AG08395 (cell line): ENCODE data around the gene PDE2A.
A peak's percentile ranks its signal among the peaks of the same experiment; 100 is the strongest.

Experiments
- DNase-seq: peaks from one replicate; pipeline ENCODE4 v3.0.0; 2012; ENCODE audit warnings: mixed read lengths, low spot score

PDE2A gene

DNA sequence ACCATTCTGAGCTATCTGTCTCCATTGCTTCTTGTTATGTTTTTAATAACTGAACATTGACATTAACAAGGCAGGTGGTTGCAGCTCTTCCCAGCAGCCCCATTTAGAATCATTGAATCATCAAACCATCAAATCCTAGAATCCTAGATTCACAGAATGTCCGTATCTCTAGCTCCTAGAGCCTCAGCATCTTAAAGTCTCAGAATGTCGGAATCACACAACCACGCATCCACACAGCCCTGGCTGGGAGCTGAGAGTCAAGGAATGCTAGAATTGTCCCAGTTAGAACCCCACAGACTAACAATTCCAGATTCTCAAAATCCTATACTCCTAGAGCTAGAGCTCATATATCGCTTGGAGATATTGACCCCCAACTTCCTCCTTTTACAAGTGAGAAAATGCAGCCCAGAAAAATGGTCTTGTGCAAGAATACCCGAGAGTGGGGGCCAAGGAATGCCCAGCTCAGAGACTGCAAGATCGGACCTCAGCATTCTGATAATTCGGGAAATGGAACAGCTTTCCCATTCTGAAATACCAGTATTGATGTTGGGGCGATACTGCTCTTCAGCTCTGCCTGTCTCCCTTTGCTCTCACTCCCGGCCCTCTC, 38.8 kb downstream of the PDE2A start:
- DNase-seq: no peak

DNA sequence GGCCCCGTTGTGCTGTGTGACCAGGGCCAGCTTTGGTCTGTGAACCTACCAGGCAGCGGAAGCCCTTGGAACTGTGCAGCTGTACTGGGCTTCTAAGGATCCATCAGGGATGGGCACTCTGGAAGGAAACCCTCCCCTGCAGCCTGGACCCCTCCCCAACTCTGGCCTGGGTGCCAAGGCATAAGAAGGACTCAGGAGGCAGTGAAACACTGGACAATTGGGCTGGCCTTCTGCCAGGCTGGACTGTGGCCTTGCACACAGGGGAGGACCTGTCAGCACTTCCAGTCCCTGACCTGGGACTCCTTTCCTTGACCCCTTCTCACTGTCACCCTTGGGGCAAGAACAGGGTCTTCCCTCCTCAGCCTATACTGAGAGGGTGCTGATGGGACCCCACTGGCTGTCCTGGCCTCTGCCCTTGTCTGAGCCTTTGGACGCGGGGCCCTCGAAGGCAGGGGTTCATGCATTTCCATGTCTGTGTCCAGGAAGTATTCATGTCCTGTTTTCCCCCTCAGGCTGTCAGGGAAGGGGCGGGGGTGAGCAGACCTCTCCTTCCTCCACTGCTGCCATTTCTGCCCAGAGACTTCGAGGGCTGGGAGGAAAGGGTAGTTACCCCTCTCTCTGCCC, 39.6 kb downstream of the PDE2A start:
- no peak for DNase-seq

DNA sequence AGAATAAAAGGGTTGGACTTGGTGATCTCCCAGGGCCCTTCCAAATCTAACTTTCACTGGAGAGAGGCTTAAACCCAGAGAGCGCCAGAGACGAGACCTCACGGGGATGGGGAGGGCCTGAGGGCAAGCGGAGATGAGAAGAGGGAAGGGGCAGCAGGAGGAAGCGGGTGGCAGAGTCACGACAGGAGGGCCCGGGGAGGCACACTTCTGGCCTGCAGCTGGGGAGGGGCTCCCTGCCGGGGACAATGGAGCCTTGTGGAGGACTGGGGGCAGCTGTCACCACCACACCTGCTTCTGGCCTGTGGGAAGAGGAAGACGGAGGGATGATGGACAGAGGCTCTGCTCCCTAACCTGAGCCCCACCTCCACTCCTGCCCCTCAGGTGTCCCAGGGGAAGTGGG, 40.2 kb downstream of the PDE2A start:
- DNase-seq: no peak

DNA sequence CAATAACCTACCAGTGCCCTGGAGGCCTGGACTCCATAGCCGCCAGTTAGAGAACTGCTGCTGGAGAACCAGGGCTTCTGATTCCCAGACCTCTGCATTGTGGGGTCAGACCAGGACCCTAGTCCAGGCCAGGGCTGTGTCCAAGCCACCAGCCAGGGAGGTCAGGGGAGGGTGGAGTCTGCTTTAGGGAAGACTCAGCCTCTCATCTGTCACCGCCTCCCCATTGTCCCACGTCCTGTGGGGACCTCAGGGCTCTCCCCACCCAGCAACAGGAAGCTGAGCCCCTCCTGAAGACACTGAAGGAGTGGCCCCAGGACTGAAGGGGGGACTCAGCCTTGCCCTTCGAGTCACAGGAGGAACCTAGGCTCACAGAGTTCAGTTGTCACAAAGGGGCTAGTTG, 41.2 kb downstream of the PDE2A start:
- DNase-seq: no peak

DNA sequence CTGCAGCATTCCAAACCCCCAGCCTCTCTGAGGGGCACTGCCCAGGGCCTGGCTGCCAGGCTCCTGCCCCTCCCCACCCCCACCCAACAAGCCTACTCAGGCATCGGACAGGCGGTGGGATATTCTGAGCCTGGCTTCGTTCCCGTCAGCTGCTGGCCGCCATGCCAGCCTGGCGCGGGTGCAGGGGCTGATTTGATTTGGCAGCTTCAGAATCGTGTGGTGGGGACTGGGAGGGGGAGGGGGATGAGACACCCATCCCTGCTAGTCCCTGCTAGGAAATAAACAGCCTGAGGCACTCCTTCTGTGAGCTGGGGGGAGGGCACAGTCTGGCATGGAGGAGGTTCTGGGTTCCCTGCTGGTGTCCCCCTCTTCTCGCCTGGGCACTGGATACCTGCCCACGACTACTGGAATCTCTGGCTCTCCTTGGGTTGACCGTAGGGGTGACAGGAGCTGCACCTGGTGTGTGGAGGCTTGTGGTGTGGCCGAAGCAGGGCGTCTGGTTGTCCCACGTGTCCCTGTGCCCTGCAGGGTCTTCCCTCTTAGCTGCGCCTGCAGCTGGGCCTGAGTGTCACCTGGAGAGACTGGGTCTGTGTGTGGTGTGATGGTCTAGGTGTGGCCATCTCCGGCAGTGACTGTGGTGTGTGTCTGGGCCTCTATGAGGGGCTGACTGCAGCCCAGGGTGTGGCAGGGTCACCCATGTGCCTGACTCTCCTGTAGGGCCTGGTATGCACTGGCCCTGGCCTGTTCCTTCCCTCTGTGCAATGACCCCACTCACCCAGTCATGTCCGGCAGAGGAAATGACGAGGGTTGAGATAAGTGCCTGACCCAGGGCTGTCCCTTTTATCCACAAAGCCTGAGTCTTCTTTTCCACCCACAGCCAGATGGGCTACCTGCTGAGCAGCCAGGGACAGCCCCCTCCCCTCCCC, 42.2 kb downstream of the PDE2A start:
- no peak for DNase-seq

DNA sequence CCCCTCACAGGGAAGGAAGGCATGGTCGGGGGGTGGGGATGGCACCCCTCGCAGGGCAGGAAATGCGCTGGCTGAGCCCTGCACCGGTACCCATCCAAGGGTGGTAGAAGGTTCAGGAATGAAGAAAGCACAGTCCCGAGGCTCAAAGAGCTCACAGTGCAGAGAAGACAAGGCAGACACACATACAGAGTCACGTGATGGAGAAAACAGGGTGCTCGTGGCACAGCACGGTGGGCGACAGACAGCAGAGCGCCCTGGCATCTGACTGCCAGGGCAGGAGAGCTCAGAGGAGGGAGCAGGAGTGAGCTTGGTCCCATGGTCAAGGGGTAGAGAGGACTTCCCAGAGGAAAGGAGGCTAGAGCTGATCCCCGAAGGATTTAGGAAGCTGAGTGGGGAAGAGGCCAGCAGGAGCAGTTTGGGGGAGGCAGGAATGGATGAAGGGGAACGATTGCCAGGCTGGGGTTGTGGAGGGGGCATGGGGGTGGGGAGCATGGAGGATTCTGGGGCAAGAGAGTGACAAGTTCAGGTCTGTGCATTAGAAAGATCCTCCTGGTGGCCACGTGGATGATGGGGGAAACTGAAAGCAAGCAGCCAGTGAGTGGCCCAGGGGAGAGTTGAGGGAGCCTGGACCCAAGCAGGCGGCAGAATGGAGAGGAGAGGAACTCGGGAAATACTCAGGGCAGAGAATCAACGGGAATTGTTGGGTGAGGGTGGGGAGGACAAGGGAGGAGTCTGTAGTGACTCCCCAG, 43.9 kb downstream of the PDE2A start:
- no peak for DNase-seq

DNA sequence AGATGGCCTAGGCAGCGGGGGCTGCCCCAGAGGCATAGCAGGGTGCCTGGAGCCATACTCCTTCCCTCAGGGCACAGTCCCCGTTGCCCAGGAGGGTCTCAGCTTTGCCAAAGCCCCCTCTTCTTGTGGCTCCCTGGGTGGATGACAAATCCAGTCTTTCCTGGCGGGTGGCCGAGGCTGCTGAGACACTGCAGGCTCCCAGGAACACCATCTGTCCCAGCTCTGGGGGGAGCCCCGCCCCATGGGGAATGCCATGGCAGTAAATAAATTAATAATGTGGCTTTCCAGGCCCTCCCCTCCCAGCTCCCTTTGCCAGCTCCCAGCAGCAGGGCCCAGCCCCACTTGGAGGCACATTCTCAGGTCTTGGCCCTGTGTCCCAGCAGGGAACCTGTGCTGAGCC, 45.0 kb downstream of the PDE2A start:
- DNase-seq: peak; percentile 63

DNA sequence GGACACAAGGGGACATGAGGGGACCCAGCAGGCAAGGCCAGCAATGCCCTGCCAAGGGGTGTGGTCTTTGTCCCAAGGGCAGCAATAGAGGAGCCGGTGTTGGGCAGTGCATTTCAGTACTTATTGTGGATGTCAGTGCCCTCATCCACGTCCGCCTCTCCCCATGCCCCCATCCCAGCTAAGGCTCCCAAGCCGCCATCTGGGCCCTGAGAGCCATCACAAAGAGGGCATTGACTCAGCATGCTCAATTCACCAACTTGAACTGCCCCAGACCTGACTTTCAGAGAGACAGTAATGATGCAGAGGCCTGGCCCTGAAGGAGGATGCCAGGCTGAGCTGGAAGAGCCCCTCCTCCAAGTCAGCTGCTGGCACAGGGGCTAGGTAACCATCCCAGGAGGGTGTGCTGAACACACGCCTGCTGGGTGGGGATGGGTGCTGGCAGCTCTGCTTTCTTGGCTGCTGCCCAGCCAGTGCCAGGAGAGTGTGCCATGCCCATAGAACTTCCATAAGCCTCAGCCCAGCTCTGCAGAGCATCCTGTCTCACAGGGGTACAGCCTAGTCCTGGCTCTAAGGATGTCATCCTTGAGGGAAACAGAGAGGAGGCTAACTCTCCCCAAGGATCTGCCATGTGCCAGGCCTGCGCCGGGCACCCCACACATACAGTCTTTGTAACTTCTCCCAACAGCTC, 46.5 kb downstream of the PDE2A start:
- no peak for DNase-seq

DNA sequence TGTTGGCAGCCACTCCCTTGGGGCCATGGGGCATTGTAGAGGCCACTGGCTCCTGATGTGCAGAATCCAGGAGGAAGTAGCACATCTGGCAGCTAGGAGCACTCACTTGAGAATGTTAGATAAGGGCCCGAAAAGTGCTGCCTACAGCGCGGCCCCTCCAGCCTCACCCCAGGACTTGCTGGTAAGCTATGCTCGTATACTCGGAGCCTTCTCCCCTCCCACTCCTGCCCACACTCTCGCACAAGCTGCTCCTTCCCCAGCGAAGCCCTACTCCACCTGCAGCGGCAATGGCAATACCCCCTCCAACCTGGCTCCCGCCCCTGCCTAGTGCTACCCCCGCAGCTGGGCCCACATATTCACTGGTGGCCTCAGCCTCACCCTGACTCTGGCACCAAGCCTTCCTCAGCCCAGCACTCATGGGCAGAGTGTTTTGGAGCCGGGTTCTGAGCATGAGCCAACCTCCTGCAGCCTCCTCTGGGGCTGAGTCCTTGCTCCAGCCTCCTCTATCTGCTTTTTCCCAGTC, 47.7 kb downstream of the PDE2A start:
- no peak for DNase-seq

DNA sequence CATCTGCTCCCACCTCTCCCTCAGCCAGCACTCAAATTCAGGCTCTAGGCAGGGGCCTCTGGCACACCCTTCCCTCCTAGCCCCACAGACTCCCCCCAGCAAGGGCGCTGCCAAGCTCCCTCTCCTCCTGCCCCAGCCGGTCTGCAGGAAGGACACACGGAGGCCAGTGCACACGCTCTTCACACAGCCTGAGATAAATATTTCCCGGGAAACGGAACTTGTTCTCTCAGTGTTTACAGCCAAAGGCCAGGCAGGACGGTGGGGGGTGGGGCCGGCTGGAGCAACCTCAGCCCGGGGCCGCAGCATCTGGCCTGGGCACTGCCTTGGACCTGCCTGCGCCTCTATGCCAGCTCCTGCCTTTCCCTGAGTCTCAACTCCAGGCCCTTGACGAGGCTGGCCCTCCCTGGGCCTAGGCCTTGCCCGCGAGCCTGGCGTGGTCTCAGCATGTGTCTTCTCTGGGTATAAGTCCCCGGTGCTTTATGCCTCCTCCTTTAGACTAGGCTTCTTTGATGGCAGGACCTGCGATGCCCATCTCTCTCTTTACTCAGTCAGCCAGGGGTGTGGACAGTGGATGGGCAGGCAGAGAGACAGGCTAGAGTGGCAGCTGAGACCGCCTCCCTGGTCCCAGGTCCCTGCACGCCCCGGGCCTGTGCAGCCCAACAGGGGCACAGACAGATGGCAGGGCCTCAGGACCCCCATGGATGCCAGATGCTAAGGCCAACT, 48.4 kb downstream of the PDE2A start:
- DNase-seq: peak; percentile 32

DNA sequence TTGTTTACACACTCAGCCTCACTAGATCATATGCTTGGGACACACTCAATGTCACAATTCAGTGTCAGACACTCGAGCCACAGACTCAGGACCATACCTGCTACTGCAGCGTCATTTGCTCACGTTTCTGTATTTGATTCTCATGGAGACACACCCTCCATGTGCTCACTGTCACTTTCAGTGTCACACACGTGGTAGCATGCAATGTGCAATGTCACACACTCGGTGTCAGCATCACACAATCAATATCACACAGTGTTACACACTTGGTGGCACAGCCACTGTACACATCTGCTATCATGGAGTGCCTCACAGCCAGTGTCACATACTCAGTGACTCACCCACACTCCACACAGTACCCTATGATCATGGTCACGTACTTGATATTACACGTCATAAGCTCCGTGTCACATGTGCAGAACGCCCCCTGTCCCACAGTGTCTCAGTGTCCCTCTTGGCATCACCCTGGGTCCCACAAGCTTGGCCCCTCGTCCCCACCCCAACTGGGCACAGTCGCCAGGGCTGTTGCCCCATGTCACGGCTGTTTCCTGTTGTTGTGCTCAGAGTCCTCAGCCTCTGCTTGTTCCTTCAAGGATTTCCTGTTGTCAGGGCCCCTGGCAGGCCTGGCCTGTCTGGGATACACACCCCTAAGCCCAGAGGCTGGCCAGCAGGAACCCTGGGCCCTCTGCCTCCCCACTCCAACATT, 49.6 kb downstream of the PDE2A start:
- peak; percentile 57 for DNase-seq

DNA sequence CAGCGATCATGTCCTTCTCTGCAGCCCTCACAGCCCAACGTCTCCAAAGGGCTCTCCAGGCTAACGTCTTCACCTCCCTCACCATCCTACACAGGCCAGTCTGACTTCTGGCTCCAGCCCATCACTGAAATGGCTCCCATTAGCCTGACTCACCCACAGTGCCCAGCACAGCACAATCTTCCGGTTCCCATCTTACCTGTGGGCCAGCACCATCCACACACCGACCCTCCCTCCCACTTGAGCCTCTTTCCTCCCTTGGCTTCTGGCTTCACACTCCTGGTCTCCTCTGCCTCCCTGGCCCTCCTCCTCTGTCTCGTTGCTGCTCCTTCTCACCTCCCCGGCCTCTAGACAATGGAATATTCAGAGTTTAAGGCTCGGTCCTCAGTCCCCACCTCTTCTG, 51.2 kb downstream of the PDE2A start:
- no peak for DNase-seq

DNA sequence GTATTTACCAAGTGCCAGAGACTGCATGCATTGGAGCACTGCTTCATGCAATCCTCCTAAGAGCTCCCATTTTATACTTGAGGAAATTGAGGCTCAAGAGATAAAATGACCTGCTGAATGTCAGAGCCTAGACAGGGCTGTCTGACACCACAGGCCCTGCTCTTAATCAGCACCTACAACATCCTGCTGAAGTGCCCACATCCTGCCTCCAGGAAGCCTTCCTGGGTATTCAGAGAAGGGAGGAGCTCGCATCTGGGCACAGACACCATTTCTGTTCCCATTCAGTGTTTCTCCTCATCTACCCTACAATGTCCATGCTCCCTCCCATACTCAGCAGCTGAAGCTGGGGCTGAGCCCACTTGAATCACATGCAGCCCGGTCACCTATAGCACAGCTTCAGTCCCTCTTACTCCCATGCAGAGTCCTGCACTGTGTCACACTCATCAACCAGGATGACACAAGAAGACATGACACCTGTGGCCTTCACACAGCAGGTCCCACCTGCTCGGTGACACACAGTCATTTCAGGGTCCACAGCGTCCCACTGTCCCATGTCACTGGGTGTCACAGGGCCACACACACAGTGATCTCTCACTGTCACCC, 53.1 kb downstream of the PDE2A start:
- no peak for DNase-seq

DNA sequence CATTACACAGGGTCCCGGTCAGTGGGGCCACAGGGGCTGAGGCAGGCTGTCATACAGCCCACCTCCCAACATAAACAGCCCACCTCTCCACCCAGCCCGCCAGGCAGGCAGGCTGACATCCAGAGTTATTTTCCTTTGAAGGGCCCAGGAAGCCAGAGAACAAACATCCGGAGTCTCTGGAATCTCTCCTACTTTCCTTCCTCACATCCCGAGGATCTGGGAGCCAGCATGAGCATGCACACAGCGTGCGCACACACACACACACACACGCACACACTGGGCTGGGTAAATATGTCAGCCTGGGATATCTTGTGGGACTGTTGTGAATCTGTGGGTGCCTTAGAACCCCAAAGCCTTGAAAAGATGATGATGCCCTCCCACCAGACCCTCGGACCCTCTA, 55.4 kb downstream of the PDE2A start:
- DNase-seq: no peak

DNA sequence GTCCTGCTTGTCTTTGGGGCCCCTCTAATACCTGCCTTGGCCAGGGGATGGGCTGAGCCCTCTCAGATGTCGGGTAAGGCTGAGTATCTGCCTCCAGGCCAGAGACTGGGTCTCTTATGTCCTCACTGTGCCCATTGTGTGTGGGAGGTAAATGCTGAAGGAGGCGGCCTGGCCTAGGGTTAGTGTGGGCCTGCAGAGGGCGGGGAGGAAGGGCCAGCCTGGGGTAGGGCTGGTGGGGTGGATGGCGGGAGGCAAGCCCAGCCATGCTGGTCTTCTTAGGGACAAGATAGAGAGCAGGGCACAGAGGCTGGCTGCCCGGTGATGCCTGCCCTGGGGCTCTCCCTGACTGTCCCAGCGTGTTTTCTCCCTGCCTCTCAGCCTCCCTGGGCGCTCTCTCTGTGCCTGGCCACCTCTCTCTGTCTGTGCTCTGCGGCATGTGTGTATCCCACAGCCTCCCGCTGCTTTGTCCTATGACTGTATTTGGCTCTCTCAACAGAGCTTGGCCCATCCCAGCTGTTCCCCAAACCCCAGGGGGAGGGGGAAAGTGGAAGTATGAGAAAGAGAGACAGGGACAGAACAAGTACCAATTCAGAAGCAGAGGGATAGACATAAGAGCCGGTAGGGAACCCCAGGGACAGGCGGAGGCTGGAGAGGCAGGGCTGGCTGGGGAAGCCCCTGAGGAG, 57.0 kb downstream of the PDE2A start:
- peak; percentile 30 for DNase-seq

DNA sequence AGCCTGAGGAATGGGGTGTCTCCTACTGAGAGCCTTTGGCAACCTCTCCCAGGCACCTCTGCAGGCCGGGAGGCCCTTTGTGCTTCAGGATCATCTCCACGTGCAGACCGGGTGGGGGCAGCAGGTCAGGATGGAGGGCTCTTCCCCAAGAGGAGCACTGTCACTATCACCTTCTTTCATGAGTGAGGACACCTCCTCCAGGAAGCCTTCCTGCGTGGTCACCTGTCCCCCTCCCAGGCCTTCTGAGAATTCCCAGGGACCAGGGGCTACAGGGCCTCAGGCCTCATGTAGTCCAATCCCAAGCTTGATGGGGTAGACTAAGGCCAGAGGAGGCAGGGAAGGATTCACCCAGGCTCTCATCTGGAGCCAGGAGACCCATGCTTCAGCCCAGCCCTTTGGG, 57.6 kb downstream of the PDE2A start:
- DNase-seq: no peak

DNA sequence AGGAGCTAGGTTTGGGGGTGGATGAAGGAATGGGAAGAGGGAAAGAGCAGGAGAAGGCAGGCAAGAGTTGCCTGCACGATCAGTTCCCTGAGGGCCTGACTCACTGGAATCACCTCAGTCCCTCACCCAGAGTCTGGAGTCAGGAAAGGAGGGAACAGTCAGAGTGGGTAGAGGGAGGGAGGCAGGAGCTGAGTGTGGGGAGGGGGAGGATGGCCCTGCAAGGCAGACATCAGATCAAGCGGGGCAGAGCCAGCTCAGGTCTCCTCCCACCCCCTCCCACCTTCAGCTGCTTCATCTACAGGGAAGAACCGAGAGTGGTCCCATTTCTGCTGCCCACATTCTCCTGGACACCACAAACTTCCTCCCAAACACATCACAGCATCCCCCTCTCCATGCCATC, 58.9 kb downstream of the PDE2A start:
- no peak for DNase-seq

DNA sequence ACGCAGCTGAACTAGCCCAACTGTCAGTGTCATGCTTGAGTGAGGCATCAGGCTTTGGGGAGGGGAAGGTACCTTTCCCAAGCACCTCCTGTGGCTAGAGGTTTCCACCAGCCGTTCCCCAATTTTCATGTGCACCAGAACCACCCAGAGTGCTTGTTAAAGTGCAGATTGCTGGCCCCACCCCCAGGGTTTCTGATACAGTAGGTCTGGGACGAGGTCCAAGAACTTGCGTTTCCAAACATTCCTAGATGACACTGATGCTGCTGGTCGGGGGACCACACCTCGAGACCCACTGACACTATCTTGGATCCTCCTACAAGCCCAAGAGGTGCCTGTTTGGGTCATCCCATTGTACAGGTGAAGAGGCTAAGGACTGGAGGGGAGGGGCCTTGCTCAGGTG, 59.8 kb downstream of the PDE2A start:
- DNase-seq: no peak

DNA sequence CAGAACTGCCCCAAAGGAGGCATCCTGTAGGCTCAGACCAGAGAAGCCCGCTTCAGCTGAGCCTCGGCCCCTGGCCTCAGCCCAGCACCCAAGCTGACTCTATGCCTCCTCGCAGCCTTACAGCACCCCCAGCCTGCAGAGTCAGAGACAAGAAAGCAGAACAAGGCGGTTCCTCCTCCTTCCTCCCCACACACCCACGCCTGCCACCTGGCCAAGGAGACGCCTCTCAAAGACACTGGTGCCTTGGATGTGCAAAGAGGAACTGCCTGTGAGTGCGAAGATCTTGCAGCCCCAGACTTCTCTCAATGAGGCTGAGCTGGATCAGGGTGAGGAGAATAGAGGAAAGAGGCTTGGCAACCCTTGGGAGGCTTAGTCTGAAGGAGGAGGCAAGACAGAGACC, 60.2 kb downstream of the PDE2A start:
- DNase-seq: no peak
